Vagina (tissue), 2 donors: ENCODE data around the gene NEURL3.

ENCODE experiments used
- POLR2A ChIP-seq, 2 donors: fragments of 450-650 bp; IDR thresholded peaks; one replicate each; pipeline ENCODE4 v1.6.1; 2017; ENCODE audit warnings: antibody characterized with exemption in 2 of 2, mild to moderate bottlenecking in 2 of 2, moderate library complexity in 2 of 2
- TF ChIP-seq, protein P1 (sequence below), 3 experiments: fragments of 450-650 bp in 2 of 3; fragments of 200-600 bp in 1 of 3; sonication (generic) in 1 of 3; IDR thresholded peaks; one replicate each; pipeline ENCODE4 v1.5.1; 2017 to 2019; ENCODE audit warnings: antibody characterized with exemption in 3 of 3, mild to moderate bottlenecking in 2 of 3, moderate library complexity in 2 of 3

DNA sequence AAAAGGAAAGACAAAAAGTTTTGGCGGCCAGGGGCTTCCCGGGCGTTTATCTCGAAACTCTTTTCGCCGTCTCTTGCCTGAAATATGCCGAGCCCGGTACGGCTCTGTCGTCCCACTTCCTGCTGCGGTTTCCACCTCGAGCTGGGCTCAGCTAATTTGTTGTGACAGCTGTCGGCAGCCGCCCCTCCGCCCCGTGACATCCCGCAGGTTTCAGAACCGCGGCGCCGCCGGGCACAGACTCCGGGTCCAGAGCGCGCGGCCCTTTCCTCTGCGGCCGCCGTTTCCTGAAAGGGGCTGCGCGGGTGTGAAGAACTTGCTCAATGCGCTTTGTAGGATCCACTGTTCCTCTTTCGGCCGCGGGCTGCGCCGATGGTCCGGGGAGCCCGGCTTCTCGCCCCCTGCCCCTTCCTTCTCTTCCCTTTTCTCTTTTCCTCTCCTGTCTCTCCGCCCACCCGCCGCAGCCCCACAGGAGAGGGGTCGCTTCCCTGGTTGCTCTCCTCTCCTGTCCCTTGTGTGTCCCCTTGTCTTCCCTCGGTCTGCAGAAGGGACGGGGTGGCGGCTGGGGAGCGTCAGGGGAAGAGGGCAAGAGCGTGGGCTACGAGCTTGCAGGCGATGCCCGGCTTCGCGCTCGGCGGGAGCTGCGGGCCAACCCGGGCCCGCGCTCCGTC is 32.0 kb upstream of the NEURL3 start:
- TF ChIP-seq, protein P1, sequence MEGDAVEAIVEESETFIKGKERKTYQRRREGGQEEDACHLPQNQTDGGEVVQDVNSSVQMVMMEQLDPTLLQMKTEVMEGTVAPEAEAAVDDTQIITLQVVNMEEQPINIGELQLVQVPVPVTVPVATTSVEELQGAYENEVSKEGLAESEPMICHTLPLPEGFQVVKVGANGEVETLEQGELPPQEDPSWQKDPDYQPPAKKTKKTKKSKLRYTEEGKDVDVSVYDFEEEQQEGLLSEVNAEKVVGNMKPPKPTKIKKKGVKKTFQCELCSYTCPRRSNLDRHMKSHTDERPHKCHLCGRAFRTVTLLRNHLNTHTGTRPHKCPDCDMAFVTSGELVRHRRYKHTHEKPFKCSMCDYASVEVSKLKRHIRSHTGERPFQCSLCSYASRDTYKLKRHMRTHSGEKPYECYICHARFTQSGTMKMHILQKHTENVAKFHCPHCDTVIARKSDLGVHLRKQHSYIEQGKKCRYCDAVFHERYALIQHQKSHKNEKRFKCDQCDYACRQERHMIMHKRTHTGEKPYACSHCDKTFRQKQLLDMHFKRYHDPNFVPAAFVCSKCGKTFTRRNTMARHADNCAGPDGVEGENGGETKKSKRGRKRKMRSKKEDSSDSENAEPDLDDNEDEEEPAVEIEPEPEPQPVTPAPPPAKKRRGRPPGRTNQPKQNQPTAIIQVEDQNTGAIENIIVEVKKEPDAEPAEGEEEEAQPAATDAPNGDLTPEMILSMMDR (IDR thresholded peaks at IDR 0.05) = no peak
- TF ChIP-seq POLR2A (IDR thresholded peaks at IDR 0.05) = no peak
